Measurements from ENCODE around the gene PKP4. TPM values are rescaled to one million over a fixed set of nuclear protein-coding genes. Genes with fewer than 3 reads are reported as not detected.
"Not testable (repeated sequence)": the region's sequence is repeated elsewhere in the genome, so short reads cannot be mapped to it uniquely, and the experiment has no call there.

PKP4 gene
- total RNA-seq, 1 donor from 2014 or later, result 112 TPM

- DNase-seq, result not testable (repeated sequence)
Measured at GRCh38 chr2:158473300-158473699, 16.5 kb downstream of the PKP4 start.

GRCh38 chr2:158473719-158474392, 17.1 kb downstream of the PKP4 start:
- no peak for DNase-seq

DNA sequence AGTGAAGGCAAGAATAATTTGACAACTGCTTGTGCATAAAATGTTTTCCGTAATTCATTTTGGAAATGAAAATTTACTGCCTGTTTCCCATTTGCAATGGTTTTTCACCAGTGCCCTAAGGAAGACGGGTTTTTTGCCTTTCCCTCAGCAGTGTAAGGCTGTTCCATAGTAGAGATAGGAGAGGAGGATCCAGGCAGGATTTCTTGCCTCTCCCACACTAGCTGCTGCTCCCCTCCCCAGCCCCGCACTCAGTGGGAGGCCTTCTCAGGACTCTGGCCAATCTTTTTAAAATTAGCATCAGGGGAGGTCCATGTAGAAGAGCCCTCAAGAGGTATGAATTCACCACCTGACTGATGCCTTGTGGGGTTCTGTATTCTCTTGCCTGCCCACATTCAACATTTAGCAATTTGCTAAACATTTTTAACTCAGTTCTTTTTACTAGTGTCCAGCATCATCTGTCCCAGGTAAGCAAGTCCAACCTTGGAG, 17.8 kb downstream of the PKP4 start:
- not testable (repeated sequence) for DNase-seq

GRCh38 chr2:158477202-158477601, 20.4 kb downstream of the PKP4 start:
- DNase-seq, result no peak

GRCh38 chr2:158478237-158478636, 21.5 kb downstream of the PKP4 start:
- no peak for DNase-seq

DNA sequence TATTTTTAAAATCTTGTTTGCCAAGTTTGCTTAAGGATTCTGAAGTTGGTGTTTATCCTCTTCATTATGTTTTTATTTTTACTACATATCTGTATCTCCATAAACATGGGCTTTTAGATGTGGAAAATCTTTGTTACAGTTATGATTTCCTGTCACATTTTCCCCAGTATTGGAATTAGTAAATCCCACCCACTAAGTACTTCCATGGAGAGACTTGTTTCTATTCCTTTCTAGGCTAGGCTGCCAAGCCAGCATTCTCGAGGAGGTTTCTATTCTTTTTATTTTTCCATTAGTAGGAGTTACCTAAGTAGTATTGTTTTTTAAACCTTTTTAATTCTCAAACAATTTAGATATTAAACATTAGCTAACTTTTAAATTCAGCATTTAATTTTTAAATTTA, 22.1 kb downstream of the PKP4 start:
- no peak for DNase-seq

GRCh38 chr2:158481116-158481515, 24.4 kb downstream of the PKP4 start:
- DNase-seq, result no peak

- DNase-seq, result no peak
Measured at GRCh38 chr2:158482594-158482993, 25.8 kb downstream of the PKP4 start.

GRCh38 chr2:158484892-158485556, 28.3 kb downstream of the PKP4 start:
- DNase-seq, result no peak

GRCh38 chr2:158486150-158486969, 29.6 kb downstream of the PKP4 start:
- no peak for DNase-seq

- DNase-seq, result no peak
Measured at GRCh38 chr2:158486970-158487325, 30.2 kb downstream of the PKP4 start.

GRCh38 chr2:158487419-158487818, 30.7 kb downstream of the PKP4 start:
- no peak for DNase-seq

GRCh38 chr2:158488442-158489216, 31.9 kb downstream of the PKP4 start:
- no peak for DNase-seq

GRCh38 chr2:158489366-158490112, 32.8 kb downstream of the PKP4 start:
- DNase-seq, result no peak

GRCh38 chr2:158491072-158491471, 34.3 kb downstream of the PKP4 start:
- DNase-seq, result no peak

- no peak for DNase-seq
Measured at GRCh38 chr2:158493458-158493857, 36.7 kb downstream of the PKP4 start.

GRCh38 chr2:158495175-158495574, 38.4 kb downstream of the PKP4 start:
- DNase-seq, result no peak

- DNase-seq, result no peak
Measured at GRCh38 chr2:158496986-158497385, 40.2 kb downstream of the PKP4 start.

DNA sequence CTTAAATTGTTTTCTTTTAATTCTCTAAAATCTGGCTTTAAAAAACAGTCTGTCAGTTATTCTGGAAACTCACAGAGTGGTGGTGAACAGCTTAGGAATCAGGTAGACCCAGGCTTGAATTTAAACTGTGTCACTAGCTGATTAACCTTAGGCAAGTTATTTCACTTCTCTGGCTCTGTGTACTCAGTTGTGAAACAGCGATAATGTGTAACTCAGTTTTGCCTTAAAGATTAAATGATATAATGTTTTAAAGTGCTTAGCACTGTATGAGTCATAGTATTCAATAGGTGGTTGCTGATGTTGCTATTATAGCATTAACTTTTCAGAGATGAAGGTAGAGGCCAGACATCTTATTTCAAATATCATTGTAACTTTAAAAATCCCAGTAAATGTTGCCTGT, 40.7 kb downstream of the PKP4 start:
- DNase-seq, result no peak

DNA sequence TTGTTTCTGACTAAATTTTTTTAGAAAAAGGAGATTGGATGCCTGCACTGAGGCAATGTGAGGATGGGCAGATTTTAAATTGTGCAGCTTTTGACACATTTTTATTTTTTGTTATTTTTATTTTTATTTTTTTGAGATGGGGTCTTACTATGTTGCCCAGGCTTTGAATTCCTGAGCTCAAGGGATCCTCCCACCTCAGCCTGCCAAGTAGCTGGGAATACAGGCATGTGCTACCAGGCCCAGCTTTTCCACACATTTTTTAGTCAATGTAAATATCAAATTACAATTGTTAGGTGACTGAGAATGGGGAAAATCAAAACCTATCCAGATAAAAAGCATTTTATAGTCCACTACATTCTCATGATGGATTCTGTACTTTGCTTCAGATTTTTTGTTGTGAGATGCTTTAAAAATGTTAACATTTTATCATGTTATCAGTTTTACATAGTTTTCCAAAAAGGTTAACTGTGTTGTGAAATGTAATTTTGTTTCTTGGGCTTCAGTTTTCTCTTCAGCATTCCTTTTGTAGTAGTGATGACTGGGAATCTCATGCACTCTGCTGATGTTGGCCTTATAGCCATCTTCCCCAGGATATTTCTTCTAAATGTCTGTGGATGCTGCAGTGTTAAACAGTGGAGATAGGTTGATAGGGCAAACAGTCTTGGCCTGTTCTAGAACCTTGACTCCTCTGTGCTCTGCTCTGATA, 41.4 kb downstream of the PKP4 start:
- DNase-seq, result no peak

DNA sequence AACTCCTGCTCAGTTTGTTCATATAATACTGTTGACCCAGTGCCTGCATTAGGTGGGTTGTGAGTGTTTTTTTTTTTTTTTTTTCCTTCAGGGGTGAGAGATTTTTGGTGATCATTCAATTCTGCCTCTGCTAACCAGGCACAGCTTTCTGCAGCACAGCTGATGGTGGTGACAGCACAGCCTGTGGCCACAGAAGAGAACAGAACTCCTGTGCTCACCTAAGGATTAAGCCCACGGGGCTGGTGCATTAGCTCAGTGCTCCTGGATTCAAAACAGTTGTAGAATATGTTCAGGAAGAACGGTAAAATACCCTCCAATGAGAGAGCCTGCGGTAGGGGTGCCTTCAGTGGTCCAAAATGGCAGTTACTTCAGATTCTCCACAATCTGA, 42.0 kb downstream of the PKP4 start:
- DNase-seq, result no peak

Measured in occipital lobe (tissue), 2 donors.